ENCODE data around the gene KCNIP1. TPM values are rescaled to one million over a fixed set of nuclear protein-coding genes. Genes with fewer than 3 reads are reported as not detected.

KCNIP1 gene
- total and polyA plus RNA-seq, 2 of the 13 experiments (the other 11 are each of a cell fraction or from before 2014, with no cell fraction given) = not detected

- intact Hi-C loops (cut with micrococcal nuclease; ENCODE audit: unreplicated experiment) (no loop called here), in situ Hi-C loops (cut with HindIII; ENCODE audit: extremely low pct_ligation_motif_present, low pct_unique_long_range_greater_than_20kb) (no loop called here)
- TF ChIP-seq RFX5 (IDR thresholded peaks at IDR 0.05; ENCODE audit: low read depth, low read length) (no peak), DNMT1 (CRISPR knock-in tag; IDR thresholded peaks at IDR 0.05) (no peak), ZNF256 (CRISPR knock-in tag; conservative IDR thresholded peaks at IDR 0.05) (no peak), ZNF609 (CRISPR knock-in tag; IDR thresholded peaks at IDR 0.05; ENCODE audit: borderline replicate concordance) (no peak), REL (CRISPR knock-in tag; conservative IDR thresholded peaks at IDR 0.05) (no peak), SCMH1 (CRISPR knock-in tag; IDR thresholded peaks at IDR 0.05; ENCODE audit: borderline replicate concordance) (no peak)
- H3K4me1 ChIP-seq (ENCODE audit: insufficient read depth, low read length) = no peaks in the 10 kb centered on the region
- H3K4me3 ChIP-seq (replicated peaks in 1 of 3; ENCODE audit: insufficient read depth in 1 of 3, low read depth in 2 of 3, low read length in 3 of 3) = no peak overlapping the region
- POLR2A ChIA-PET = no interaction called here
- H3K9me3 ChIP-seq (ENCODE audit: low read length) = no peaks in the 10 kb centered on the region
- H4K20me1 ChIP-seq (ENCODE audit: insufficient read depth, low read length) = no peaks in the 10 kb centered on the region
- no peak for ATAC-seq
- CTCF ChIA-PET (ENCODE audit: low intra/inter-chr PET ratio, low total read pairs) = no interaction called here
- no peaks in the 10 kb centered on the region for H3K79me2 ChIP-seq (ENCODE audit: insufficient read depth, low read length)
- WGBS (ENCODE audit: low lambda C conversion rate) = 26% methylated on average over 8 of the region's 8 CpGs
- H3K36me3 ChIP-seq (replicated peaks in 1 of 2; ENCODE audit: control insufficient read depth in 1 of 2, insufficient read depth in 2 of 2, low read length in 2 of 2) = no peaks in the 10 kb centered on the region
- H3K9ac ChIP-seq (ENCODE audit: insufficient read depth, low read depth, low read length) = no peak overlapping the region
- H3K27me3 ChIP-seq (ENCODE audit: control insufficient read depth in 1 of 2, insufficient read depth in 2 of 2, low read length in 2 of 2) = peaks cover 0 to 42% of the 10 kb centered on the region in 2 experiments; a peak in 4 of 5 replicates
- FAIRE-seq = no peak
- no peak overlapping the region for H3K27ac ChIP-seq (ENCODE audit: extremely low read length, insufficient read depth, low read length)
- no TSS peak for BruUV-seq (replicated peaks)
- no peak overlapping the region for H2AFZ ChIP-seq (ENCODE audit: low read length)
- H3K4me2 ChIP-seq (ENCODE audit: low read depth, low read length) = no peak overlapping the region
- no peak for DNase-seq (ENCODE audit: low spot score)
These were observed 5.0 kb downstream of the KCNIP1 start for GRCh38 chr5:170508660-170509347.

All from HepG2 (cell line).